ENCODE measurements around the gene PREPL.
A peak's percentile ranks its signal among the peaks of the same experiment; 100 is the strongest.
"Not testable (repeated sequence)": the region's sequence is repeated elsewhere in the genome, so short reads cannot be mapped to it uniquely, and the experiment has no call there.

The PREPL gene

GRCh38 chr2:44361330-44362206 is at the start of gene PREPL, which contains the start of gene CAMKMT:
Gene PREPL (minus strand): TSS chr2:44361494. CDS start chr2:44346342, 15,152 bp downstream.
Gene CAMKMT (plus strand): TSS chr2:44361947.
- peak; percentile 96 for DNase-seq (ENCODE audit: low read depth)

GRCh38 chr2:44398243-44398897 is 37.1 kb upstream of the PREPL start:
- DNase-seq (ENCODE audit: low read depth), result no peak

DNA sequence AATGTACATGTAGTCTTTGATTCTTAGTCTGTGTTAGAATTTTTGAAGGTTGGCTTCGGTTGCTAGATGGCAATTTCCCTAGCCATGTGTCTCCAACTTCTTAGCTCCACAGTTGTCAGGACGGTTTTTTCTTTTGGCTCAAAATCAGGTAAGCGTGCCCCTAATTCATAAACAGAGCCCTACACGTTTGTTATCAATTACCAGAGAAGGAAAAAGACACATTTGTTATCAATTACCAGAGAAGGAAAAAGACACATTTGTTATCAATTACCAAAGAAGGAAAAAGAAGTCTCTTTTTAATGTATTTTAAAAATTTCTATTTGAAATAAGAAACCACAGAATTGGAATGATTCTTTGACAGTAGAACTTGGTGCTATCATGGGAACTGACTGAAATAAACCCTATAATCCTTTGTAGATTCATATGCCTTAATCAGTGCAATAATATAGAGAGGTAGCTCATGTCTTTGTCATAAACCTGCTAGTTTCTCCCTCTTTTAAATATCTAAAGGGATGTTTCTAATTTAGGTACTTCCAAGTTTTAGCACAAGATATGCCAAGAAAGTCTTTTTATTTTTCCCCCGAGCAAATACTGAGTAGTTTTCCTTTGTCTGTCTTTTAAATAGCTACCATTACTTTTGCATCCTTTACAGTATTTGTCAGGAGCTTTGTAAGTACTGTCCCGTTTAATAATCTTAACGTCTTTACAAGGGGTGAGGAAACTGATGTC is 36.3 kb upstream of the PREPL start:
- DNase-seq (ENCODE audit: low read depth), result no peak

DNA sequence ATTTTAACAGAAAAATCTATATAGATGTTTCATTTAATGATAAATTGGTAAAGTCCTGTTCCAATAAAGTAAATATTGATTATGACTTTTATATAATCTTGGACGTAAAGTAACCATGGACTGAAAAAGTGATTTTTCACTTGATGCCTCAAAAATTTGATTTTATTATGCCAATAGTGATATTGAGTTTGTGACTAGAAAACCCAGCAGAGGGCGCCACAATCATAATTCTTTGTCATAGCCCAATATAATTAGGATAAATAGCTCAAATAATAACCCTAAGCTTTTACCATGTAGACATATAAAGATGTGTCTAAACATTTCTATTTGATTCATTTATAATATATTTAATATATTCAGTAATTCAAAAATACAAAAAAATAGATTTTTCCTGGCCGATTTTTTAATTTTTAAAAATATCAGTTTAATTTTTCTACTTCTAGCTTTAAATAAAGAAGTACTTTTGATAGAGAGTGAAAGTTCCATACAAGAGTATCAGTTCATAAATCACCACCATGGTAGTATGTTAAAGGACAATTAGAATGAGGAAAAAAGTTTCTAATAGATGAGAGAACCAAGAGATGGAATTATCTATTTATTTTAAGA is 31.1 kb upstream of the PREPL start:
- peak; percentile 14 for DNase-seq (ENCODE audit: low read depth)

- no peak for DNase-seq (ENCODE audit: low read depth)
These were observed 28.6 kb upstream of the PREPL start for GRCh38 chr2:44389895-44390294.

GRCh38 chr2:44388877-44389276 is 27.6 kb upstream of the PREPL start:
- DNase-seq (ENCODE audit: low read depth), result no peak

GRCh38 chr2:44385226-44385625 is 23.9 kb upstream of the PREPL start:
- not testable (repeated sequence) for DNase-seq (ENCODE audit: low read depth)

DNA sequence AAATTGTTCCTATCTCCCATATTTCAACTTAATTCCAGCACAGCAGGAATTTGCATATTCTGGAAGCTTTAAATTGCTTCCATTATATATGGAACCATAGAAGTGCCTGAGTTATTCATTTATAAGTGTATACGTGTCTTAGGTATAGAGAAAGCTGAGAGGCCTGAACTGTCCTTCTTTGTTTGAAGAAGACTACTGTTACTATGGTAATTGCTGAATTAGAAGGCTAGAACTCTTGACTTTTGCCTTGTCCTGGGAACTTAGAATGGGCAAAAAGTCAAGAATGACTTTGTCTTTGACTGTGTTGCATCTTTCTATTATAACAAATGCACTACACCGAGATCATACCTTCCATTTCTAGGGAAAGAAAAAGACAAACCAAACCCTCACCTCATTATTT is 16.2 kb upstream of the PREPL start:
- no peak for DNase-seq (ENCODE audit: low read depth)

DNA sequence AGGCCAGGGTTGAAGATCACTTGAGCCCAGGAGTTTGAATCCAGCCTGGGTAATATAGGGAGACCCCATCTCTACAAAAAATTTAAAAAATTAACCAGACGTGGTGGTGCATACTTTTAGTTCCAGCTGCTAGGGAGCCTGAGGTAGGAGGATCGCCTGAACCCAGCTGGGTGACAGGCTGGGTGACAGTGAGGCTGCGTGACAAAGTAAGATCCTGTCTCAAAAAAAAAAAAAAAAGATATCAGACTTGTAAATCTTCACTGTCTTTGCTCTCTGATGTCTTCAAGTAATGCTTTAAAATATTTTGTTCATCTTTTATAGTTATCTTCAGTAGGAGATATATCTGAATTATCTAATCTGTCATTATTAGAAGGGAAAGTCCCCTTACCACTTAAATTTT is 11.0 kb upstream of the PREPL start:
- no peak for DNase-seq (ENCODE audit: low read depth)

- DNase-seq (ENCODE audit: low read depth), result no peak
These were observed 10.2 kb upstream of the PREPL start for GRCh38 chr2:44371445-44371844.

DNA sequence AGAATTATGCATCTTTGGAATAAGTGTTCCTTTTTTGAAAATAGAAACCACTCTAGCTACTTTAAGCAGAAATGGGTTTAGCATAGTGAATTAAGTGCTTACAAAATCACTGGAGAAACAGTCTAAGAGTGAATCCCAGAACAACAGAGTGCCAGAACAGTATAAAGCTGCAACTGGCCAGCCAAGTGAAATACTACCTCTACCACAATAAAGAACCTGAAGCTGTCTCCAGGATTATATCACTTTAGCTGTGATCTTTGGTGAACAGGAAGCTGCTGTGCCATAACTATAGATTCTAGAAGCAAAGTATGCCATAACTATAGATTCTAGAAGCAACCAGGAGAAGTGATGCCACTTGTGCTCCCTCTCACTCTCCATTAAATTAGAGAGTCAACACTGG is 8.1 kb upstream of the PREPL start:
- DNase-seq (ENCODE audit: low read depth), result no peak

- DNase-seq (ENCODE audit: low read depth), result no peak
These were observed 6.3 kb upstream of the PREPL start for GRCh38 chr2:44367591-44367990.

DNA sequence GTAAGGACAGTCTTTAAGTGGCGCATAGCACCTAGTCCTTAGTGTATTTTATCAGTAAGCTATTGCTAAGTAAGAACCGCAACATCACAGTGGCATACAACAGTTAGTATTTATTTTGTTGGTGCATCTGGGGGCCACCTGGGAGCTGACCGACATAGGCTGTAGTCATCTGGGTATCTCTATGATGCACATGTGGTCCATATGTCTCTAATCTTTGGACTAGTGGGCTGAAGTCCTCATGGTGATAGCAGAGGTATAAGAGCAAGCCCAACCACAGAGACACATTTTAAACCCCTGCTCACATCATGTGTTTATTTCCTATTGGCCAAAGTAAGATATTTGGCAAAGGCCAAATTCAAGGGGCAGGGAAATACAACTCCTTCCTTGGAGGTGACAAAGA is 3.3 kb upstream of the PREPL start:
- DNase-seq (ENCODE audit: low read depth), result no peak

DNA sequence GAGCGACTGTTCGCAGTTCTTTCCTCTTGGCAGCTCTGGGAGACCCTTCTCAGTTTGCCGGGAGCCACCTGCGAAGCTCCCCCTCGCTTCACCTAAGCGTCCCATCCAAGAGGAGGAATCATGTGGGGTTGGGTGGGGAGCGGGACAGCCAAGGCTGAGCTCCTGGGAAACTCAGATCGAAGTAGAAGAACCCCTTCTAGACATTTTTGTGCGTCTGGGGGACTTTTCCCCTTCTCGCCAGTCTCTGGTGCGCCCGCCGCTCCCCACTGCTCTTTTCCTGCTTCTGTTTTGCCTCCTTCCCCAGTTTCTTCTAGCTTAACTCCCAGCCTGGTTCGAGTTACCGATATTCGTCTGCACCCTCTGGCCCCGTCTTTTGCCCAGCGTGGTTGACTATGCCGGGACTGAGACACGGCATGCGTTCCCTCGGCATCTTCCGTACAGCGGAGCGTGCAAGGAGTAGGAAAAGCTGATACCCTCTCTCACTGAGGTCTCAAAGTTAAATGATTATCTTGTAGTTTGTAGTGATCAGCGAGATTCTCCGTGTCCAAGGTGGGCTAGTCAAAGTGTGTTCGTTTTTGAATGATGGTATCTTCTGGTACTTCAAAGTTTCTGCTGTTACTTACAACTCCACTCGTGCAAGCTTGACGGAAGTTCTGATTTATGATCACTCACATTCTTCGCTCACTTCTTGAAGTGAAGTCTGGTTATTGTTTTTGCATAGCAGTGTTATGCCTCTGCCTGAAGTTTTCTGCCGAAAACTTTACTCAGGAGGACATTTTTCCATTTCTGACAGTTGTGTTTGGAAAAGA is 1.1 kb upstream of the PREPL start:
- peak; percentile 10 for DNase-seq (ENCODE audit: low read depth)

GRCh38 chr2:44360749-44361329 is 455 bp downstream of the PREPL start:
- DNase-seq (ENCODE audit: low read depth), result no peak

GRCh38 chr2:44358503-44358902 is 2.8 kb downstream of the PREPL start:
- peak; percentile 9 for DNase-seq (ENCODE audit: low read depth)

- no peak for DNase-seq (ENCODE audit: low read depth)
These were observed 6.5 kb downstream of the PREPL start for GRCh38 chr2:44354761-44355160.

- DNase-seq (ENCODE audit: low read depth), result no peak
These were observed 8.8 kb downstream of the PREPL start for GRCh38 chr2:44352510-44352909.

DNA sequence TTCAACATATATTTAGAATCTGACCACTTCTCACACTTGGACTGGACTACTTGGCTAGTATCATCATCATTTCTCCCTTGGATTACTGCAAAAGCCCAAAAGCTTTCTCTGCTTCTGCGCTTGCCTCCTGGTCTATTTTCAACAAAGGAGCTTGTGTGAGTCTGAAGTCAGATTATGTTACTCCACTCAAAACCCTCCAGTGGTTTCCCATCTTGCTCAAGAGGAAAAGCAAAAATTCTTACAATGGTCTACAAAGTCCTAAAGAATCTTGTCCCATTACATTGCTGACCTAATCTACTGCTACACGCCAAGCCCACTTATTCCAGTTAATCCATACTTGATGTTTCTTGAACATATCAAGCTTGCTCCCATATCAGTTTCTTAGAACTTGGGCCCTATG is 9.6 kb downstream of the PREPL start:
- no peak for DNase-seq (ENCODE audit: low read depth)

DNA sequence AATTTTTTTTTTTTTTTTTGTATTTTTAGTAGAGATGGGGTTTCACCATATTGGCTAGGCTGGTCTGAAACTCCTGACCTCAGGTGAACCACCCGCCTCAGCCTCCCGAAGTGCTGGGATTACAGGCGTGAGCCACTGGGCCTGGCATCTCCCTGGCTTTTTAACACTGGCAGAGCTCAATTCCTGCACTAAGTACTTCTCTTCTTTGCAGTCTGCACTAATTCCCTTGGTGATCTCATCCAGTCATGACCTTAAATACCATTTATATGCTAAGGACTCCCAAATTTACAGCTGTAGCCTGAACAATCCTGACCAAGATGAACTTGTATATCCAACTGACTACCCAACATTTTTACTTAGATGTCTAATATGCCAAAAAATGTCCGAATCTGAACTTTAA is 10.2 kb downstream of the PREPL start:
- DNase-seq (ENCODE audit: low read depth), result no peak

DNA sequence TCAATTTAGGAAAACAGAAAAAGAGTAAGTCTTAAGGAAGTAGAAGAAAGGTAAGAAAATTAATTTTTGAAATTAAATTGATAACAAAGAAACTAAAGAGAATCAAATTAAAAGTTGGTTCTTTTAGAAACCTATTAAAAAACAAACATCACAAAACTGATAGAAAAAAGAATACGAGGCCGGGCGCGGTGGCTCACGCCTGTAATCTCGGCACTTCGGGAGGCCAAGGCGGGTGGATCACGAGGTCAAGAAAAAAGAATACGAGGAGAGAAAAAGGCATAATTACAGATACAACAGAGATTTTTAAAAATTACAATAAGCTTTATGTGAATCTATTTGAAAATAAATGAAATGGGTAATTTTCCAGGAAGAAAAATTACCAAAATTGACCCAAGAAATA is 11.8 kb downstream of the PREPL start:
- no peak for DNase-seq (ENCODE audit: low read depth)
